Sigmoid colon (tissue), 7 donors: ENCODE data around the gene USP15. TPM values are rescaled to one million over a fixed set of nuclear protein-coding genes. Genes with fewer than 3 reads are reported as not detected.
"Not testable (repeated sequence)": the region's sequence is repeated elsewhere in the genome, so short reads cannot be mapped to it uniquely, and the experiment has no call there.

Source experiments
- DNase-seq: peaks from one replicate; pipeline ENCODE4 v3.0.0-alpha.2; 2019
- H3K27ac ChIP-seq, 4 donors: fragments of 200-600 bp; sonication (generic); one replicate each; pipeline ENCODE4 v1.5.1; 2016 to 2019; ENCODE audit warnings: mild to moderate bottlenecking in 1 of 4
- H3K27me3 ChIP-seq, 3 donors: fragments of 200-600 bp; sonication (generic); one replicate each; pipeline ENCODE4 v1.5.1; 2019; ENCODE audit warnings: mild to moderate bottlenecking in 1 of 3
- H3K36me3 ChIP-seq, 4 donors: fragments of 200-600 bp; sonication (generic); one replicate each; pipeline ENCODE4 v1.5.1; 2016 to 2019
- H3K4me1 ChIP-seq, 4 donors: fragments of 200-600 bp; sonication (generic); one replicate each; pipeline ENCODE4 v1.5.1; 2017 to 2019
- H3K4me3 ChIP-seq, 4 donors: fragments of 200-600 bp; sonication (generic); one replicate each; pipeline ENCODE4 v1.5.1; 2017 to 2019; ENCODE audit warnings: mild to moderate bottlenecking in 2 of 4, moderate library complexity in 1 of 4
- H3K9me3 ChIP-seq, 4 donors: fragments of 200-600 bp in 3 of 4; sonication (generic) in 3 of 4; one replicate each; pipeline versions ENCODE4 v1.5.1 to v1.6.1; 2013 to 2019
- CTCF ChIP-seq, 4 experiments: fragments of 450-650 bp in 3 of 4; fragments of 200-600 bp in 1 of 4; IDR thresholded peaks; one replicate each; pipeline ENCODE4 v1.5.1; 2016 to 2019; ENCODE audit warnings: antibody characterized with exemption in 4 of 4, mild to moderate bottlenecking in 3 of 4, moderate library complexity in 2 of 4
- EP300 ChIP-seq, 4 donors: sonication (generic); formaldehyde crosslinking; IDR thresholded peaks; one replicate each; pipeline ENCODE4 v1.6.1; 2017; ENCODE audit warnings: antibody characterized with exemption in 4 of 4
- POLR2A ChIP-seq, 2 donors: fragments of 450-650 bp; IDR thresholded peaks; one replicate each; pipeline ENCODE4 v1.6.1; 2016; ENCODE audit warnings: antibody characterized with exemption in 2 of 2, mild to moderate bottlenecking in 2 of 2, moderate library complexity in 2 of 2
- POLR2AphosphoS5 ChIP-seq, 4 donors: sonication (generic); formaldehyde crosslinking; IDR thresholded peaks; one replicate each; pipeline ENCODE4 v1.6.1; 2017; ENCODE audit warnings: antibody characterized with exemption in 4 of 4
- WGBS, 2 donors: extraction: QIAGEN DNeasy Blood & Tissue Kit; methylation state at CpG; one replicate each; pipeline ENCODE4 v1.1.7; 2013; 5-methylcytosine and 5-hydroxymethylcytosine counted together
- intact Hi-C: fragments of 100-400 bp; cut with DNase I; formaldehyde crosslinking; loops from one replicate; pipeline ENCODE4 v1.15.1; 2023
- polyA plus RNA-seq, 3 donors: library from polyadenylated mRNA; stranded (reverse); fragments of 200-250 nt; gene quantifications; one replicate each; pipeline ENCODE4 v1.2.3, GENCODE V29; 2013
- total RNA-seq, 4 donors: library from RNA; depleted of rRNA; stranded (reverse); fragments of >200 nt; gene quantifications; one replicate each; pipeline ENCODE4 v1.1.0, GENCODE V29; 2016
- donor health status: healthy with polysubstance abuse.
- donor health status: Bipolar disorder and iron deficiency.
- donor health status: healthy.

Gene USP15
- total and polyA plus RNA-seq, 7 donors = 22.2 to 78.4 (median 63.7) TPM

GRCh38 chr12:62331306-62331705 is 71.1 kb downstream of the USP15 start:
- intact Hi-C loops = no loop called here
- Histone ChIP-seq H3K27me3 (no peaks in the 10 kb centered on the region), H3K9me3 (no peaks in the 10 kb centered on the region), H3K4me1 (peaks cover 0 to 4% (median 0%) of the 10 kb centered on the region in 4 donors), H3K36me3 (peaks cover 0 to 5% (median 0%) of the 10 kb centered on the region in 4 donors), H3K27ac (no peak overlapping the region), H3K4me3 (no peak overlapping the region)
- 84 to 95% methylated on average over 1 of the region's 1 CpG for WGBS, 2 donors
- DNase-seq = no peak
- TF ChIP-seq CTCF (IDR thresholded peaks at IDR 0.05) (no peak), POLR2A (IDR thresholded peaks at IDR 0.05) (no peak), POLR2AphosphoS5 (IDR thresholded peaks at IDR 0.05) (no peak), EP300 (IDR thresholded peaks at IDR 0.05) (no peak)

- H3K27ac ChIP-seq = no peak overlapping the region
- DNase-seq = no peak
- intact Hi-C loops = no loop called here
- H3K9me3 ChIP-seq = no peaks in the 10 kb centered on the region
- 84 to 91% methylated on average over 1 of the region's 1 CpG for WGBS, 2 donors
- H3K36me3 ChIP-seq = peaks cover 0 to 5% (median 2%) of the 10 kb centered on the region in 4 donors
- no peak overlapping the region for H3K4me3 ChIP-seq
- H3K27me3 ChIP-seq = no peaks in the 10 kb centered on the region
- TF ChIP-seq POLR2A (IDR thresholded peaks at IDR 0.05) = no peak
- no peak for TF ChIP-seq CTCF (IDR thresholded peaks at IDR 0.05)
- no peak for TF ChIP-seq EP300 (IDR thresholded peaks at IDR 0.05)
- TF ChIP-seq POLR2AphosphoS5 (IDR thresholded peaks at IDR 0.05) = no peak
- H3K4me1 ChIP-seq = peaks cover 0 to 4% (median 0%) of the 10 kb centered on the region in 4 donors
Observed at GRCh38 chr12:62332598-62332997, 72.4 kb downstream of the USP15 start.

- WGBS, 2 donors = 93 to 95% methylated on average over 4 of the region's 4 CpGs
- Histone ChIP-seq H3K27me3 (no peaks in the 10 kb centered on the region), H3K4me3 (no peak overlapping the region), H3K4me1 (peaks cover 0 to 4% (median 0%) of the 10 kb centered on the region in 4 donors), H3K27ac (no peak overlapping the region), H3K36me3 (peaks cover 0 to 4% (median 0%) of the 10 kb centered on the region in 4 donors), H3K9me3 (peaks cover 0 to 3% (median under 1%) of the 10 kb centered on the region in 4 donors)
- TF ChIP-seq POLR2AphosphoS5 (IDR thresholded peaks at IDR 0.05) = no peak
- TF ChIP-seq POLR2A (IDR thresholded peaks at IDR 0.05) = no peak
- no peak for TF ChIP-seq EP300 (IDR thresholded peaks at IDR 0.05)
- TF ChIP-seq CTCF (IDR thresholded peaks at IDR 0.05) = no peak
- no peak for DNase-seq
- intact Hi-C loops = no loop called here
Observed at GRCh38 chr12:62335057-62335456, 74.9 kb downstream of the USP15 start.

GRCh38 chr12:62335796-62336195 is 75.6 kb downstream of the USP15 start:
- peaks cover 0 to 4% (median 0%) of the 10 kb centered on the region in 4 donors for H3K4me1 ChIP-seq
- peaks cover 0 to 4% (median 0%) of the 10 kb centered on the region in 4 donors for H3K36me3 ChIP-seq
- intact Hi-C loops = no loop called here
- no peak overlapping the region for H3K27ac ChIP-seq
- 89 to 94% methylated on average over 3 of the region's 3 CpGs for WGBS, 2 donors
- no peak overlapping the region for H3K4me3 ChIP-seq
- TF ChIP-seq CTCF (IDR thresholded peaks at IDR 0.05) (no peak), POLR2AphosphoS5 (IDR thresholded peaks at IDR 0.05) (no peak), POLR2A (IDR thresholded peaks at IDR 0.05) (no peak), EP300 (IDR thresholded peaks at IDR 0.05) (no peak)
- peaks cover 0 to 3% (median under 1%) of the 10 kb centered on the region in 4 donors for H3K9me3 ChIP-seq
- DNase-seq = no peak
- H3K27me3 ChIP-seq = no peaks in the 10 kb centered on the region

- H3K4me1 ChIP-seq, H3K4me3 ChIP-seq, H3K36me3 ChIP-seq, H3K27ac ChIP-seq, H3K9me3 ChIP-seq, DNase-seq, H3K27me3 ChIP-seq, intact Hi-C loops: not testable (repeated sequence)
Observed at GRCh38 chr12:62337643-62338042, 77.4 kb downstream of the USP15 start.

- H3K36me3 ChIP-seq = peaks cover 0 to 12% (median 6%) of the 10 kb centered on the region in 4 donors
- H3K4me1 ChIP-seq, H3K27ac ChIP-seq, DNase-seq, H3K4me3 ChIP-seq, H3K9me3 ChIP-seq, intact Hi-C loops, H3K27me3 ChIP-seq: not testable (repeated sequence)
- 94 to 97% methylated on average over 10 of the region's 10 CpGs for WGBS, 2 donors
Observed at GRCh38 chr12:62342614-62343303, 82.6 kb downstream of the USP15 start.

- H3K27me3 ChIP-seq, DNase-seq, H3K4me1 ChIP-seq, intact Hi-C loops, H3K27ac ChIP-seq, H3K9me3 ChIP-seq, H3K4me3 ChIP-seq: not testable (repeated sequence)
- H3K36me3 ChIP-seq = peaks cover 0 to 12% (median 6%) of the 10 kb centered on the region in 4 donors
- 98 to 99% methylated on average over 9 of the region's 9 CpGs for WGBS, 2 donors
Observed at GRCh38 chr12:62343304-62344120, 83.3 kb downstream of the USP15 start.
